GM12872 (cell line): Measurements from ENCODE around the gene ARHGAP29.

Source experiments
- TF ChIP-seq, protein P1 (sequence below): IDR thresholded peaks from 3 replicates; pipeline ENCODE4 v1.5.1; 2011; ENCODE audit warnings: low read depth, mild to moderate bottlenecking, low read length, moderate library complexity; ENCODE audit not compliant: insufficient read depth

The ARHGAP29 gene

DNA sequence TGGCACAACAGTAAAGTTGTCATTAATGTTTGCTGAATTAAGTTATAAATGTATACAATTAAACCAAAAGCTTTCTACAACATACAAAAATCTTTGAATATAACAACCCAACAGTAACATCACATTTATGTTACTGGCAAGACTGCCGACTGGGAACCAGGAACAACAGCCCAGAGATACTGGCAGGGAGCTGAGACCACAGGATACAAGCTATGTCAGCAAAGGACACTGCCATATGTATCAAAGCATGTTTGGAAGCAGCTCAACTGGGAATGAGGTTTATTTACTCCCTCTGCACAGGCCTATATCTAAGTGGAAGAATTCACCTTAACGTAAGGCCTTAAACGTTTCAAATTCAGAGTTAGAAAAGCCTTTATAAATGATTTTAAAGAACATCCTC lies 50.4 kb downstream of the ARHGAP29 start:
- TF ChIP-seq, protein P1, sequence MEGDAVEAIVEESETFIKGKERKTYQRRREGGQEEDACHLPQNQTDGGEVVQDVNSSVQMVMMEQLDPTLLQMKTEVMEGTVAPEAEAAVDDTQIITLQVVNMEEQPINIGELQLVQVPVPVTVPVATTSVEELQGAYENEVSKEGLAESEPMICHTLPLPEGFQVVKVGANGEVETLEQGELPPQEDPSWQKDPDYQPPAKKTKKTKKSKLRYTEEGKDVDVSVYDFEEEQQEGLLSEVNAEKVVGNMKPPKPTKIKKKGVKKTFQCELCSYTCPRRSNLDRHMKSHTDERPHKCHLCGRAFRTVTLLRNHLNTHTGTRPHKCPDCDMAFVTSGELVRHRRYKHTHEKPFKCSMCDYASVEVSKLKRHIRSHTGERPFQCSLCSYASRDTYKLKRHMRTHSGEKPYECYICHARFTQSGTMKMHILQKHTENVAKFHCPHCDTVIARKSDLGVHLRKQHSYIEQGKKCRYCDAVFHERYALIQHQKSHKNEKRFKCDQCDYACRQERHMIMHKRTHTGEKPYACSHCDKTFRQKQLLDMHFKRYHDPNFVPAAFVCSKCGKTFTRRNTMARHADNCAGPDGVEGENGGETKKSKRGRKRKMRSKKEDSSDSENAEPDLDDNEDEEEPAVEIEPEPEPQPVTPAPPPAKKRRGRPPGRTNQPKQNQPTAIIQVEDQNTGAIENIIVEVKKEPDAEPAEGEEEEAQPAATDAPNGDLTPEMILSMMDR, result no peak

GRCh38 chr1:94183197-94183815 lies 54.1 kb downstream of the ARHGAP29 start:
- TF ChIP-seq, protein P1, result no peak

GRCh38 chr1:94182191-94182590 lies 55.2 kb downstream of the ARHGAP29 start:
- TF ChIP-seq, protein P1, result no peak

- TF ChIP-seq, protein P1, result no peak
Measured at GRCh38 chr1:94180650-94181049, 56.7 kb downstream of the ARHGAP29 start.

- TF ChIP-seq, protein P1, result no peak
Measured at GRCh38 chr1:94178901-94179300, 58.5 kb downstream of the ARHGAP29 start.

DNA sequence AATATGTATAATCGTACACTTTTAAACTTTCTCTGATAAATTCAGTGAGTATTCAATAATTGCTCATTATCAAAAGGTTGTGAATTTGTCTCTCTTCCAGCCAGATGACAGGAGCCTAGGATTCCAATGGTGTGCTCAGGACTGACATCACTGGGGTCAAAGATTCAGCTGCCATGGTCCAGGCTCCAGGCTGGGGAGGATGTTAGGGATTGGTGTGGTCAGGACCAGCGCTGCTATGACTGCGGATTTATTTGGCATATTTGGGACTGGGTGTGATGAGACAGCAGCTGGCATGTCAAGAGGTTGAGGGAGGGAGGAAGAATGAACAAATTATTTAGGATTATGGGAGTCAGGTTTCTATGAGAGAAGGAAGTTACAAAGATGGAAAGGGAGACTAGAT lies 68.3 kb downstream of the ARHGAP29 start:
- TF ChIP-seq, protein P1, result no peak

- TF ChIP-seq, protein P1, result no peak
Measured at GRCh38 chr1:94165843-94166242, 71.5 kb downstream of the ARHGAP29 start.
